Measurements from ENCODE around the gene PITPNM3. TPM values are rescaled to one million over a fixed set of nuclear protein-coding genes. Genes with fewer than 3 reads are reported as not detected.

The PITPNM3 gene
- total RNA-seq, 1 donor from 2014 or later: 0.82 TPM

GRCh38 chr17:6422654-6423241 is 133.6 kb downstream of the PITPNM3 start:
- no peak for DNase-seq (ENCODE audit: extremely low read depth, low read depth, low spot score)

GRCh38 chr17:6421700-6422604 is 134.4 kb downstream of the PITPNM3 start:
- peak; percentile 16 for DNase-seq (ENCODE audit: extremely low read depth, low read depth, low spot score)

GRCh38 chr17:6420173-6420641 is 136.1 kb downstream of the PITPNM3 start:
- DNase-seq (ENCODE audit: extremely low read depth, low read depth, low spot score): no peak

GRCh38 chr17:6415616-6416015 is 140.7 kb downstream of the PITPNM3 start:
- no peak for DNase-seq (ENCODE audit: extremely low read depth, low read depth, low spot score)

GRCh38 chr17:6413065-6413464 is 143.3 kb downstream of the PITPNM3 start:
- DNase-seq (ENCODE audit: extremely low read depth, low read depth, low spot score): peak; percentile 31

GRCh38 chr17:6408735-6409134 is 147.6 kb downstream of the PITPNM3 start:
- DNase-seq (ENCODE audit: extremely low read depth, low read depth, low spot score): no peak

- DNase-seq (ENCODE audit: extremely low read depth, low read depth, low spot score): no peak
Measured at GRCh38 chr17:6408276-6408675, 148.1 kb downstream of the PITPNM3 start.

GRCh38 chr17:6402258-6402657 is 154.1 kb downstream of the PITPNM3 start:
- DNase-seq (ENCODE audit: extremely low read depth, low read depth, low spot score): no peak

Other genes starting within 250 kb of the PITPNM3 start
- gene AIPL1, start 121.4 kb downstream of the PITPNM3 start, total RNA-seq: not detected in 2 replicates
- 2.8 and 8.2 TPM in 2 replicates for gene PIMREG, start 112.1 kb downstream of the PITPNM3 start, total RNA-seq
- gene KIAA0753, start 84.2 kb upstream of the PITPNM3 start, total RNA-seq: 17.3 and 19.8 TPM in 2 replicates
- gene TXNDC17, start 84.5 kb upstream of the PITPNM3 start, total RNA-seq: 177 and 221 TPM in 2 replicates
- 12.0 and 15.7 TPM in 2 replicates for gene MED31, start 95.0 kb upstream of the PITPNM3 start, total RNA-seq
- 2.7 TPM in 1 of 2 replicates, not detected in the other for gene C17orf100, start 95.2 kb upstream of the PITPNM3 start, total RNA-seq
- gene SLC13A5, start 156.8 kb upstream of the PITPNM3 start, total RNA-seq: not detected in 2 replicates
- 19.4 and 82.8 TPM in 2 replicates for gene XAF1, start 199.5 kb upstream of the PITPNM3 start, total RNA-seq
- gene FBXO39, start 219.7 kb upstream of the PITPNM3 start, total RNA-seq: 0.29 and 0.58 TPM in 2 replicates

All from glomerular endothelial cell (primary cell).